ENCODE measurements around the gene AGBL4.

DNA sequence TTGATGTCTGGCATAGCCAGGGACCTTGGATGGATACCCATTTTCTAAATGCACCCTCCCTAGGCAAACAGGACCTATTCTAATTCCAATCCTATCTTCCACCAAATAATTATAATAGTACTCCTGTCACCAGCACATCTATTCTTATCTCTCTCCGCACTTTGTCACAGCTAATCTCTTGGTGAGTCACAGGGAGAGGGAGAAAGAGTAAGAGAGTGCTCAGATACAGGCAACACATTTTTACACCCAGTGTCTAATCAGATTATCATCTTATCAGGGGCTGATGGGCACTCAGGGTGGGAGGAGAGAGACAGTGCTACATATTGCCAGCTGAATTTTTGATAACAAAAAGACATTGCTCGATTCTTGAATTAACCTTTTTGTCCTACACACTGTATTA is 972.1 kb downstream of the AGBL4 start:
- TF ChIP-seq ZBTB20 (CRISPR knock-in tag; IDR thresholded peaks at IDR 0.05; ENCODE audit: borderline replicate concordance, low read depth): no peak
- TF ChIP-seq AGO2 (optimal IDR thresholded peaks at IDR 0.05; ENCODE audit: low read depth, low read length): no peak
- TF ChIP-seq POLR2AphosphoS2 (IDR thresholded peaks at IDR 0.05; ENCODE audit: low read depth, low read length): no peak
- TF ChIP-seq, protein P1, sequence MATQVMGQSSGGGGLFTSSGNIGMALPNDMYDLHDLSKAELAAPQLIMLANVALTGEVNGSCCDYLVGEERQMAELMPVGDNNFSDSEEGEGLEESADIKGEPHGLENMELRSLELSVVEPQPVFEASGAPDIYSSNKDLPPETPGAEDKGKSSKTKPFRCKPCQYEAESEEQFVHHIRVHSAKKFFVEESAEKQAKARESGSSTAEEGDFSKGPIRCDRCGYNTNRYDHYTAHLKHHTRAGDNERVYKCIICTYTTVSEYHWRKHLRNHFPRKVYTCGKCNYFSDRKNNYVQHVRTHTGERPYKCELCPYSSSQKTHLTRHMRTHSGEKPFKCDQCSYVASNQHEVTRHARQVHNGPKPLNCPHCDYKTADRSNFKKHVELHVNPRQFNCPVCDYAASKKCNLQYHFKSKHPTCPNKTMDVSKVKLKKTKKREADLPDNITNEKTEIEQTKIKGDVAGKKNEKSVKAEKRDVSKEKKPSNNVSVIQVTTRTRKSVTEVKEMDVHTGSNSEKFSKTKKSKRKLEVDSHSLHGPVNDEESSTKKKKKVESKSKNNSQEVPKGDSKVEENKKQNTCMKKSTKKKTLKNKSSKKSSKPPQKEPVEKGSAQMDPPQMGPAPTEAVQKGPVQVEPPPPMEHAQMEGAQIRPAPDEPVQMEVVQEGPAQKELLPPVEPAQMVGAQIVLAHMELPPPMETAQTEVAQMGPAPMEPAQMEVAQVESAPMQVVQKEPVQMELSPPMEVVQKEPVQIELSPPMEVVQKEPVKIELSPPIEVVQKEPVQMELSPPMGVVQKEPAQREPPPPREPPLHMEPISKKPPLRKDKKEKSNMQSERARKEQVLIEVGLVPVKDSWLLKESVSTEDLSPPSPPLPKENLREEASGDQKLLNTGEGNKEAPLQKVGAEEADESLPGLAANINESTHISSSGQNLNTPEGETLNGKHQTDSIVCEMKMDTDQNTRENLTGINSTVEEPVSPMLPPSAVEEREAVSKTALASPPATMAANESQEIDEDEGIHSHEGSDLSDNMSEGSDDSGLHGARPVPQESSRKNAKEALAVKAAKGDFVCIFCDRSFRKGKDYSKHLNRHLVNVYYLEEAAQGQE (IDR thresholded peaks at IDR 0.05; ENCODE audit: borderline replicate concordance in 1 of 2, low read depth in 1 of 2, low read length in 2 of 2): no peak
